ENCODE results near the gene CSMD2.

Gene CSMD2

GRCh38 chr1:33921281-33921680, 243.7 kb downstream of the CSMD2 start:
- no peak for TF ChIP-seq TARDBP (IDR thresholded peaks at IDR 0.05)
- TF ChIP-seq FOXK2 (IDR thresholded peaks at IDR 0.05) = no peak
- TF ChIP-seq CTBP1 (IDR thresholded peaks at IDR 0.05; ENCODE audit: borderline replicate concordance) = no peak
- TF ChIP-seq FOXM1 (IDR thresholded peaks at IDR 0.05; ENCODE audit: borderline replicate concordance) = no peak
- no peak for TF ChIP-seq ARNT (IDR thresholded peaks at IDR 0.05)
- no peak for TF ChIP-seq LEF1 (IDR thresholded peaks at IDR 0.05; ENCODE audit: borderline replicate concordance)
- TF ChIP-seq ELF4 (IDR thresholded peaks at IDR 0.05) = no peak
- no peak for TF ChIP-seq BHLHE40 (IDR thresholded peaks at IDR 0.05; ENCODE audit: borderline replicate concordance)
- TF ChIP-seq SP1 (IDR thresholded peaks at IDR 0.05) = no peak
- no peak for TF ChIP-seq PKNOX1 (IDR thresholded peaks at IDR 0.05)
- TF ChIP-seq FOXA1 (IDR thresholded peaks at IDR 0.05) = no peak
- TF ChIP-seq NFRKB (IDR thresholded peaks at IDR 0.05) = no peak
- TF ChIP-seq L3MBTL2 (conservative IDR thresholded peaks at IDR 0.05) = no peak
- TF ChIP-seq SUZ12 (IDR thresholded peaks at IDR 0.05) = no peak
- no peak for TF ChIP-seq ZNF384 (IDR thresholded peaks at IDR 0.05)
- no peak for TF ChIP-seq HDGF (IDR thresholded peaks at IDR 0.05; ENCODE audit: borderline replicate concordance)

GRCh38 chr1:33918368-33918767, 246.7 kb downstream of the CSMD2 start:
- TF ChIP-seq PKNOX1 (IDR thresholded peaks at IDR 0.05) (no peak), FOXA1 (IDR thresholded peaks at IDR 0.05) (no peak), SUZ12 (IDR thresholded peaks at IDR 0.05) (no peak), LEF1 (IDR thresholded peaks at IDR 0.05; ENCODE audit: borderline replicate concordance) (no peak), HDGF (IDR thresholded peaks at IDR 0.05; ENCODE audit: borderline replicate concordance) (no peak), BHLHE40 (IDR thresholded peaks at IDR 0.05; ENCODE audit: borderline replicate concordance) (no peak), SP1 (IDR thresholded peaks at IDR 0.05) (no peak), CTBP1 (IDR thresholded peaks at IDR 0.05; ENCODE audit: borderline replicate concordance) (no peak), FOXK2 (IDR thresholded peaks at IDR 0.05) (no peak), NFRKB (IDR thresholded peaks at IDR 0.05) (no peak), ELF4 (IDR thresholded peaks at IDR 0.05) (no peak), FOXM1 (IDR thresholded peaks at IDR 0.05; ENCODE audit: borderline replicate concordance) (no peak), TARDBP (IDR thresholded peaks at IDR 0.05) (no peak), ZNF384 (IDR thresholded peaks at IDR 0.05) (no peak), ARNT (IDR thresholded peaks at IDR 0.05) (no peak), L3MBTL2 (conservative IDR thresholded peaks at IDR 0.05) (no peak)
- POLR2A ChIA-PET = no interaction called here
- no peak for DNase-seq (ENCODE audit: extremely low spot score)
- CTCF ChIA-PET = no interaction called here

More at GRCh38 chr1:33921281-33921680, 243.7 kb downstream of the CSMD2 start:
- ChIA-PET CTCF (no interaction called here), POLR2A (no interaction called here)
- DNase-seq (ENCODE audit: extremely low spot score) = no peak

GRCh38 chr1:33916786-33917185, 248.2 kb downstream of the CSMD2 start:
- no peak for DNase-seq (ENCODE audit: extremely low spot score)
- ChIA-PET POLR2A (no interaction called here), CTCF (no interaction called here)
- TF ChIP-seq SP1 (IDR thresholded peaks at IDR 0.05) = no peak

- POLR2A ChIA-PET = no interaction called here
- TF ChIP-seq FOXK2 (IDR thresholded peaks at IDR 0.05) (no peak), TARDBP (IDR thresholded peaks at IDR 0.05) (no peak), FOXA1 (IDR thresholded peaks at IDR 0.05) (no peak), ZNF384 (IDR thresholded peaks at IDR 0.05) (no peak), SP1 (IDR thresholded peaks at IDR 0.05) (no peak), L3MBTL2 (conservative IDR thresholded peaks at IDR 0.05) (no peak), PKNOX1 (IDR thresholded peaks at IDR 0.05) (no peak), FOXM1 (IDR thresholded peaks at IDR 0.05; ENCODE audit: borderline replicate concordance) (no peak), CTBP1 (IDR thresholded peaks at IDR 0.05; ENCODE audit: borderline replicate concordance) (no peak), BHLHE40 (IDR thresholded peaks at IDR 0.05; ENCODE audit: borderline replicate concordance) (no peak), ELF4 (IDR thresholded peaks at IDR 0.05) (no peak), HDGF (IDR thresholded peaks at IDR 0.05; ENCODE audit: borderline replicate concordance) (no peak), LEF1 (IDR thresholded peaks at IDR 0.05; ENCODE audit: borderline replicate concordance) (no peak), ARNT (IDR thresholded peaks at IDR 0.05) (no peak), NFRKB (IDR thresholded peaks at IDR 0.05) (no peak), SUZ12 (IDR thresholded peaks at IDR 0.05) (no peak)
Measured at GRCh38 chr1:33914531-33914930, 250.5 kb downstream of the CSMD2 start.

GRCh38 chr1:33908324-33908956, 256.6 kb downstream of the CSMD2 start:
- TF ChIP-seq SP1 (IDR thresholded peaks at IDR 0.05) (no peak), BHLHE40 (IDR thresholded peaks at IDR 0.05; ENCODE audit: borderline replicate concordance) (no peak), FOXA1 (IDR thresholded peaks at IDR 0.05) (no peak), ZNF384 (IDR thresholded peaks at IDR 0.05) (no peak), L3MBTL2 (conservative IDR thresholded peaks at IDR 0.05) (no peak), SUZ12 (IDR thresholded peaks at IDR 0.05) (no peak), ARNT (IDR thresholded peaks at IDR 0.05) (no peak), NFRKB (IDR thresholded peaks at IDR 0.05) (no peak), TARDBP (IDR thresholded peaks at IDR 0.05) (no peak), HDGF (IDR thresholded peaks at IDR 0.05; ENCODE audit: borderline replicate concordance) (no peak), PKNOX1 (IDR thresholded peaks at IDR 0.05) (no peak), FOXK2 (IDR thresholded peaks at IDR 0.05) (no peak), CTBP1 (IDR thresholded peaks at IDR 0.05; ENCODE audit: borderline replicate concordance) (no peak), LEF1 (IDR thresholded peaks at IDR 0.05; ENCODE audit: borderline replicate concordance) (no peak), ELF4 (IDR thresholded peaks at IDR 0.05) (no peak), FOXM1 (IDR thresholded peaks at IDR 0.05; ENCODE audit: borderline replicate concordance) (no peak)
- no peak for DNase-seq (ENCODE audit: extremely low spot score)
- CTCF ChIA-PET = no interaction called here
- POLR2A ChIA-PET = no interaction called here

More at GRCh38 chr1:33914531-33914930, 250.5 kb downstream of the CSMD2 start:
- CTCF ChIA-PET = no interaction called here
- no peak for DNase-seq (ENCODE audit: extremely low spot score)

All from HEK293T (cell line).